GM18526 (cell line): ENCODE results near the gene JMJD1C.

Experiments
- POLR2A ChIP-seq: IDR thresholded peaks from 3 replicates; pipeline ENCODE4 v1.6.1; 2011; ENCODE audit not compliant: insufficient read length; ENCODE audit errors: extremely low read depth

JMJD1C gene

GRCh38 chr10:63323701-63324494 lies 141.9 kb downstream of the JMJD1C start:
- no peak for TF ChIP-seq POLR2A

- TF ChIP-seq POLR2A, result no peak
Measured at GRCh38 chr10:63320683-63321082, 145.1 kb downstream of the JMJD1C start.

GRCh38 chr10:63319231-63319630 lies 146.5 kb downstream of the JMJD1C start:
- TF ChIP-seq POLR2A, result no peak

- no peak for TF ChIP-seq POLR2A
Measured at GRCh38 chr10:63318491-63318890, 147.3 kb downstream of the JMJD1C start.

GRCh38 chr10:63314020-63314419 lies 151.8 kb downstream of the JMJD1C start:
- no peak for TF ChIP-seq POLR2A

GRCh38 chr10:63313066-63313717 lies 152.6 kb downstream of the JMJD1C start:
- no peak for TF ChIP-seq POLR2A

GRCh38 chr10:63308628-63309027 lies 157.1 kb downstream of the JMJD1C start:
- no peak for TF ChIP-seq POLR2A

- no peak for TF ChIP-seq POLR2A
Measured at GRCh38 chr10:63304146-63304545, 161.6 kb downstream of the JMJD1C start.

- TF ChIP-seq POLR2A, result no peak
Measured at GRCh38 chr10:63300801-63301200, 165.0 kb downstream of the JMJD1C start.

GRCh38 chr10:63297941-63298340 lies 167.8 kb downstream of the JMJD1C start:
- no peak for TF ChIP-seq POLR2A

GRCh38 chr10:63294781-63295180 lies 171.0 kb downstream of the JMJD1C start:
- TF ChIP-seq POLR2A, result no peak

GRCh38 chr10:63288170-63288569 lies 177.6 kb downstream of the JMJD1C start:
- no peak for TF ChIP-seq POLR2A

GRCh38 chr10:63286754-63287264 lies 179.0 kb downstream of the JMJD1C start:
- no peak for TF ChIP-seq POLR2A

- TF ChIP-seq POLR2A, result no peak
Measured at GRCh38 chr10:63286340-63286739, 179.4 kb downstream of the JMJD1C start.

- TF ChIP-seq POLR2A, result no peak
Measured at GRCh38 chr10:63283093-63283492, 182.7 kb downstream of the JMJD1C start.

GRCh38 chr10:63281967-63282366 lies 183.8 kb downstream of the JMJD1C start:
- TF ChIP-seq POLR2A, result no peak
